Activated CD8-positive, alpha-beta T cell treated with anti-CD3 and anti-CD28 coated beads, Interleukin-2, amount 10 ng/mL, durations not matched to agents 7 days and 5 days (primary cell): Measurements from ENCODE around the gene ASF1A. TPM values are rescaled to one million over a fixed set of nuclear protein-coding genes. Genes with fewer than 3 reads are reported as not detected.

Experiments
- ATAC-seq: fragments of 150-1000 bp; cut with Tn5 transposase; one replicate; pipeline ENCODE4 v1.10.0; 2021; ENCODE audit warnings: moderate library complexity
- CTCF ChIA-PET: fragments of 350-600 bp; sonication (Branson Sonifier 250); formaldehyde crosslinking; loops from one replicate; lab custom pipeline; 2021; ENCODE audit warnings: antibody characterized with exemption; lab: Charles Lee
- POLR2A ChIA-PET: fragments of 350-600 bp; sonication (Branson Sonifier 250); formaldehyde crosslinking; loops from one replicate; lab custom pipeline; 2021; ENCODE audit warnings: antibody characterized with exemption; lab: Charles Lee
- DNase-seq: peaks from one replicate; pipeline ENCODE4 v3.0.0-alpha.2; 2020
- H3K27ac Mint-ChIP-seq: one replicate; pipeline ENCODE4 v1.8.0; 2021; ENCODE audit warnings: mild to moderate bottlenecking, mixed read lengths
- H3K27me3 Mint-ChIP-seq: one replicate; pipeline ENCODE4 v1.8.0; 2021; ENCODE audit warnings: low read depth, mixed read lengths
- H3K36me3 Mint-ChIP-seq: one replicate; pipeline ENCODE4 v1.8.0; 2021; ENCODE audit warnings: low read depth, mixed read lengths
- H3K4me1 Mint-ChIP-seq: one replicate; pipeline ENCODE4 v1.8.0; 2021; ENCODE audit warnings: low read depth, mixed read lengths
- H3K4me3 Mint-ChIP-seq: one replicate; pipeline ENCODE4 v1.8.0; 2021; ENCODE audit warnings: mild to moderate bottlenecking, mixed read lengths
- H3K9me3 Mint-ChIP-seq: one replicate; pipeline ENCODE4 v1.8.0; 2022; ENCODE audit warnings: mixed read lengths; ENCODE audit not compliant: insufficient read depth
- total RNA-seq, 2 experiments: library from RNA; stranded (reverse); gene quantifications; one replicate each; pipeline ENCODE4 v1.2.3, GENCODE V29; 2021

The ASF1A gene
- total RNA-seq, 2 experiments from 2014 or later, result 49.4 to 51.1 TPM

DNA sequence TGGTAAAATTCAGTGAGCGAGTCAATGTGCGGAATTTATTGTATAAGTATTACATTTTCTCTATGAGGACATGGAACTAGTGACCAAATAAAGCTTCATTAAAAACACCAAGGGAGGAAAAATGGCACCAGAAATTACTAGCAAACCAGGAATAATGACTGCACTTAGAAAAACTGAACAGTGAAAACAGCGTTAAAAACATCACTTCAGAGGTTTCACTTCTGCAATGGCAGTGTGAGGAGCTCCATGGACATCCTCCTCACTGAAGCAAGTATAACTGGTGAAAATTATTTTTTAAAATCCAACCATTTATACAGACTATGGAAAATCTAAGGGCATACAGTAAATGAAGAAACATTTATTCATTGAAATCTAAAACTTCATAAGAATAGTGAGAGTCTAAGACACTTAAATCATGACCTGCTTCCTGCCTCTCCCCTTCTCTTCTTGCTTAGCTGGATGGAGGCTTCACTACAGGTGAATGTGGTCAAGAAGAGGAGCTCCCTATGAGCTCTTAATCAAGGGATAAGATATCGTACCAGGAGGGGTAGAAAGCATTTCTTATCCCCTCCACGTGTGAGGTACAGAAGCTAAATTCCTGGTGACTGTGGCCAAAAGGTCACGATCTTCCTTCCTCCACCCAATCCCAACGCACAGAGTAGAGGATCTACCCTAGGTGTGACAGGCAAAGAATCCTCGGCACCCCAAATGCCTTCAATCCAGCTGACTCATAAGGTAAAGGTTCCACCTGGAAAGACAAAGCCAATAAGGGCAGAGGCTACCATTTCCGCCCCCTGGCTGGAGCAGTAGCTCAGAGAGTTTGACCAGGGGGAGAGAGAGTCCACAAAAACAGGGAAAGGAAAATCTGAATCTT is 12.3 kb upstream of the ASF1A start:
- Mint-ChIP-seq H3K4me1 (peaks cover 35% of the 10 kb centered on the region), H3K27me3 (no peaks in the 10 kb centered on the region), H3K9me3 (no peaks in the 10 kb centered on the region), H3K4me3 (no peak overlapping the region), H3K27ac (no peak overlapping the region), H3K36me3 (peaks cover 29% of the 10 kb centered on the region)
- ChIA-PET CTCF (interaction anchor here (0.9 to 2.1 kb wide), 6 partner anchors 9 to 85 kb away, joined by 4 to 6 read pairs (median 4); no protein-coding TSS in a partner anchor), POLR2A (interaction anchor here (0.6 to 2.0 kb wide), 4 partner anchors 10 to 172 kb away, joined by 3 to 8 read pairs (median 4); partner anchors contain the start of gene ASF1A)
- DNase-seq (no peak), ATAC-seq (no peak)

DNA sequence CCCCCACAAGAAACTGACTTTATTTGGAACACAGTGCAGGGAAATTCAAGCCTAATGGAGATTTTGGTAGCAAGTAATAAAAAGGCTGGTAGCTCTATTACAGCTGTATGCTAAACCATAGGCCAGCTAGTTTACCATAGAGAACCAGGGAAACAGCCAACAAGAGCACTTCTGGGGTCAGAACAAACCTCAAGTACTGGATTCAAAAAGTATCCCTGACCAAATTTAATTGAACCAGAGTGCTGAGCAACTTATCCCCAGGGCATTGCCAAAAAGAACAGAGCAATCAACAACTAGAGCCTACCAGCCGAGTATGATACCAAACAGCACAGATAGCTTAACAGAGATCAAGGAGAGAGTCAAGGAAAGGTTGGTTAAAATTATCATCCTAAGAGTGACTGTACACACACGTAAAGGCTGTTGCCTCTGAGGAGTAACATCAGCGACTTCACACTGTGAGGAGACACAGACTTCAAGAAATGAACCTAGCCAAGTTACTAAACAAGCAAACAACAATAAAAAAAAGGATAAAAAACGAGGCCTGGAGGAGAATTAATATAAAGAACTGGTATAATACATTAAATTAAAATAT is 11.5 kb upstream of the ASF1A start:
- no peak overlapping the region for H3K4me3 Mint-ChIP-seq
- POLR2A ChIA-PET, result interaction anchor here (0.6 to 2.0 kb wide), 4 partner anchors 9 to 172 kb away, joined by 3 to 8 read pairs (median 4); partner anchors contain the start of gene ASF1A
- H3K9me3 Mint-ChIP-seq, result no peaks in the 10 kb centered on the region
- ATAC-seq (no peak), DNase-seq (no peak)
- no peak overlapping the region for H3K27ac Mint-ChIP-seq
- peaks cover 43% of the 10 kb centered on the region for H3K4me1 Mint-ChIP-seq
- no peaks in the 10 kb centered on the region for H3K27me3 Mint-ChIP-seq
- H3K36me3 Mint-ChIP-seq, result peaks cover 30% of the 10 kb centered on the region
- CTCF ChIA-PET, result interaction anchor here (0.9 to 2.1 kb wide), 7 partner anchors 9 to 86 kb away, joined by 4 to 6 read pairs (median 4); partner anchors contain the start of gene ASF1A

- CTCF ChIA-PET, result interaction anchor here (1.0 to 1.1 kb wide), 2 partner anchors 11 to 85 kb away, joined by 3 to 4 read pairs; no protein-coding TSS in a partner anchor
- no peak overlapping the region for H3K4me3 Mint-ChIP-seq
- ATAC-seq (no peak), DNase-seq (no peak)
- H3K27ac Mint-ChIP-seq, result no peak overlapping the region
- peaks cover 30% of the 10 kb centered on the region for H3K36me3 Mint-ChIP-seq
- POLR2A ChIA-PET, result interaction anchor here (0.8 to 1.1 kb wide), 3 partner anchors 9 to 224 kb away, joined by 3 read pairs; no protein-coding TSS in a partner anchor
- H3K4me1 Mint-ChIP-seq, result peaks cover 53% of the 10 kb centered on the region
- H3K27me3 Mint-ChIP-seq, result no peaks in the 10 kb centered on the region
- no peaks in the 10 kb centered on the region for H3K9me3 Mint-ChIP-seq
Measured at GRCh38 chr6:118886641-118887040, 7.3 kb upstream of the ASF1A start.

GRCh38 chr6:118889163-118889562 is 4.8 kb upstream of the ASF1A start:
- no peak for ATAC-seq
- peaks cover 23% of the 10 kb centered on the region for H3K36me3 Mint-ChIP-seq
- H3K27ac Mint-ChIP-seq, result no peak overlapping the region
- ChIA-PET POLR2A (no interaction called here), CTCF (interaction anchor here (1.3 to 1.5 kb wide), 3 partner anchors 24 to 324 kb away, joined by 3 to 7 read pairs (median 4); no protein-coding TSS in a partner anchor)
- peaks cover 51% of the 10 kb centered on the region for H3K4me1 Mint-ChIP-seq
- H3K27me3 Mint-ChIP-seq, result no peaks in the 10 kb centered on the region
- no peak overlapping the region for H3K4me3 Mint-ChIP-seq
- no peak for DNase-seq
- no peaks in the 10 kb centered on the region for H3K9me3 Mint-ChIP-seq

GRCh38 chr6:118890997-118891790 is 2.8 kb upstream of the ASF1A start:
- ATAC-seq, result no peak
- CTCF ChIA-PET, result interaction anchor here (0.7 to 2.3 kb wide), 9 partner anchors 8 to 326 kb away, joined by 3 to 10 read pairs (median 4); no protein-coding TSS in a partner anchor

DNA sequence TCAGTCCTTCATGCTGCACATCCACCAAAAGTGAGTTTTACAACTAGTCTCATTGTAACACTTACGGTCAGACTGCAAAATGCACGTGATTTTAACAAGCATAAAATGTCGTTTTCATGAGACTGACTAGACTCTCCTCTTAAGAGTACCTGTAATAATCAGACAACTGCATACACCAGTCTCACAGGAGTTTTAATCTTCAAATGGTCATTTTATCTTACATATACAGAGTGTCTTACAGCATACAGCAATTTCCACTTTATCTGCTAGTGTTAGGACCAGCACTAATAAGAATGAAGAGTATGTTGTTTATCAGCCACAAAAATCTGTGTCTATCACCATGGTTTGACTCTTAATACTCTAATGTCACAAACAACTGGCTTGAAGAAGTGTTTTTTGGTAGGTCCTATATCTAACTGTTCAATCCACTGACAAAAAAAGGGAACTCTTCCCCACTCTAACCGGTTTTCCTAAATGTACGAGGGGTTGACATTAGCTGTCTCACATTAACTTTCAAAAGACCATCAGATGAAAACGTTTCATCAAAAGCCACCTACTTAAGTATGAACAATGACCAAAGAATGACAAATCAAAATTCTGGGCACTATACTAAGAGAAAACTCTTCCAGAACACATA is 1.5 kb upstream of the ASF1A start:
- Mint-ChIP-seq H3K36me3 (peaks cover 20% of the 10 kb centered on the region), H3K4me1 (peaks cover 42% of the 10 kb centered on the region), H3K27me3 (no peaks in the 10 kb centered on the region), H3K4me3 (peak overlapping the region; percentile 88), H3K27ac (peak overlapping the region; percentile 96), H3K9me3 (no peaks in the 10 kb centered on the region)
- DNase-seq, result no peak
- ATAC-seq, result no peak
- POLR2A ChIA-PET, result interaction anchor here (0.6 to 5.5 kb wide), 6 partner anchors 11 to 96 kb away, joined by 3 to 21 read pairs (median 6); no protein-coding TSS in a partner anchor
- CTCF ChIA-PET, result interaction anchor here (0.7 to 2.7 kb wide), 6 partner anchors 11 to 96 kb away, joined by 3 to 12 read pairs (median 6); no protein-coding TSS in a partner anchor

More at GRCh38 chr6:118890997-118891790, 2.8 kb upstream of the ASF1A start:
- POLR2A ChIA-PET, result interaction anchor here (0.6 to 5.5 kb wide), 12 partner anchors 9 to 182 kb away, joined by 3 to 21 read pairs (median 4); no protein-coding TSS in a partner anchor
- Mint-ChIP-seq H3K9me3 (no peaks in the 10 kb centered on the region), H3K27ac (peak overlapping the region; percentile 96), H3K27me3 (no peaks in the 10 kb centered on the region), H3K4me1 (peaks cover 44% of the 10 kb centered on the region), H3K4me3 (peak overlapping the region; percentile 88), H3K36me3 (peaks cover 22% of the 10 kb centered on the region)
- DNase-seq, result peak; percentile 34

DNA sequence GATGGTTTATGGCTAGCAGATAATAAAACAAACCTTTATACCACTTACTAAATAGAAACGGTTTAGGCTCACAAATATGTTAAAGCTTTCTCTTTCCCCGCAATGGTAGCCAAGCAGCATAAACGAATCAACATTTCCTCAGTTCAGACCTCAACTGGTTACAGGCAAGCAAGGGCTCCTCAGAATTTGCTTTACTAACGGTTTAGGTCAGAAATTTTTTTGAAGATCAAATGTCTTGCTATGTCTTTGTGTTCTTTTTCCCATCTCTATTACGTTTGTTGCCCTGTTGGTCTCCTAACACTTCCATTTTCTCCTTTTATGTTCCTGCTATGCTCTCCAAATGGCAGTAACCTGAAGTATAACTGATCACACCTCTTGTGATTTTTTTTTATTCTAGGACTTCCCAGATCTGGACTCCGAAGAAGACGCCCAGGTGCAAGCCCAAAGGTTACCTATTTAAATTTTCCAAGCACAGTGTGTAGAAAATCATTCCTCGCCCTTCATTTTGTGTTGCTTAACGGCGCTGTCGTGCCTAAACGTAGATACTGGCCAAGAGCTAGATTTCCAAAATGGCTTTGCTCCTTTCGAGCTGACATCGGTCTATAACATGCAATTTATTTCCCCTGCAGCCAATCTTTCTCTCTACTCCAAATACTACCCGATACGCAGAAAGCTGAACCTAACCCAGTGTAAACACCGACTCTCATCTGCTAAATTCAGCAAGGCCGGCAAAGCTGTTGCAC is 717 bp upstream of the ASF1A start:
- DNase-seq (peak; percentile 72), ATAC-seq (peak; percentile 32)
- H3K9me3 Mint-ChIP-seq, result no peaks in the 10 kb centered on the region
- H3K4me3 Mint-ChIP-seq, result peak overlapping the region; percentile 88
- H3K27ac Mint-ChIP-seq, result peak overlapping the region; percentile 96
- ChIA-PET CTCF (interaction anchor here (0.5 to 2.7 kb wide), 11 partner anchors 10 to 503 kb away, joined by 3 to 12 read pairs (median 4); no protein-coding TSS in a partner anchor), POLR2A (interaction anchor here (0.8 to 5.5 kb wide), 15 partner anchors 10 to 1345 kb away, joined by 3 to 29 read pairs (median 4); partner anchors contain the start of genes CEP85L and MCM9)
- peaks cover 45% of the 10 kb centered on the region for H3K4me1 Mint-ChIP-seq
- no peaks in the 10 kb centered on the region for H3K27me3 Mint-ChIP-seq
- H3K36me3 Mint-ChIP-seq, result peaks cover 21% of the 10 kb centered on the region

DNA sequence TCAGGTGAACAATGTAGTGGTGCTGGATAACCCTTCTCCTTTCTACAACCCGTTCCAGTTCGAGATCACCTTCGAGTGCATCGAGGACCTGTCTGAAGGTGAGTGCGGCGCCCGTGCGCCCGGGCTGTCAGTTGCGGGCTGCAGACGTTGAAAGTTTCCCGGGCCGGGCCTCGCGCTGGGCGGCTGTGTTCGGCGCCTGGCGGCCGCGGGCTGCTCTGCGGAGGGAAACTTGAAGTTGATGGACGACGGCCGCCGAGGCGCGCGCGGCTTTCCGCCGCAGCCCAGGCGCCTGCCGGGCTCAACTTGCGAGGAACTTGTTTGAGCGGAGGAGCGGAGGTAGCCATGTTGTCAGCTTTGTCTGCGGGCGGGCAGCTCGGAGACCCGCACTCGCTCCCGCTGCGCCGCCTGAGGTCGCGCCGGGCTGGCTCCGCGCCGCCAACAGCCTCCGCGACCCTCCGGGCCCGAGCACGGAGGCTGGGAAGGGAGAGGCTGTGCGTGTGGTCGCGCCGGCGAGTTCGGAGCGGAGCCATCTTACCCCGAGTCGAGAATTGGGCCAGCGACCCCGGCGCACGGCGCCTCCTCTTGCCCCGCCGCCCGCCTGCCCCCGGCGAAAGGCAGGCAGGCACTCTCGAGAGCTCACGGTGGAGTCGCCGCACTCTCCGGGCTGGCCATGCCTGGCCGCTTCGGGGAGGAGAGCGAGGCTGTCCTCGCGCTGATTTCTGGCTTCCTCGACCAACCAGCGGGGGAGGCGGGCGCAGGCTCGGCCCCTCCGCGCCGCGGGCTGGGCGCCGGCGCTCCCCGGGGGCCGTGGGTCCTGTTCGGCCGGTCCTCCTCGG is 691 bp downstream of the ASF1A start:
- ATAC-seq (peak; percentile 48), DNase-seq (peak; percentile 75)
- ChIA-PET POLR2A (interaction anchor here (0.7 to 5.5 kb wide), 15 partner anchors 8 to 454 kb away, joined by 3 to 29 read pairs (median 4); partner anchors contain the start of genes CEP85L and MCM9), CTCF (interaction anchor here (0.6 to 3.8 kb wide), 9 partner anchors 9 to 329 kb away, joined by 3 to 26 read pairs (median 9); no protein-coding TSS in a partner anchor)
- Mint-ChIP-seq H3K4me3 (peak overlapping the region; percentile 88), H3K4me1 (peaks cover 54% of the 10 kb centered on the region), H3K36me3 (peaks cover 27% of the 10 kb centered on the region), H3K9me3 (no peaks in the 10 kb centered on the region), H3K27ac (peak overlapping the region; percentile 96), H3K27me3 (no peaks in the 10 kb centered on the region)

- DNase-seq (no peak), ATAC-seq (no peak)
- H3K36me3 Mint-ChIP-seq, result peaks cover 32% of the 10 kb centered on the region
- POLR2A ChIA-PET, result interaction anchor here (0.9 to 5.5 kb wide), 9 partner anchors 9 to 453 kb away, joined by 3 to 29 read pairs (median 5); partner anchors contain the start of gene MCM9
- H3K4me3 Mint-ChIP-seq, result peak overlapping the region; percentile 88
- H3K27ac Mint-ChIP-seq, result peak overlapping the region; percentile 96
- H3K4me1 Mint-ChIP-seq, result peaks cover 56% of the 10 kb centered on the region
- CTCF ChIA-PET, result interaction anchor here (0.6 to 3.8 kb wide), 7 partner anchors 8 to 330 kb away, joined by 3 to 26 read pairs (median 9); no protein-coding TSS in a partner anchor
- H3K9me3 Mint-ChIP-seq, result no peaks in the 10 kb centered on the region
- no peaks in the 10 kb centered on the region for H3K27me3 Mint-ChIP-seq
Measured at GRCh38 chr6:118895261-118895560, 1.3 kb downstream of the ASF1A start.
